HEK293T (cell line): ENCODE results near the gene ZNF580.

Experiments used
- CTCF ChIA-PET: fragments of 350-600 bp; formaldehyde crosslinking; extraction: SDS; loops from one replicate; lab custom pipeline; 2021; ENCODE audit warnings: antibody characterized with exemption, inconsistent platforms; lab: Yijun Ruan, JAX
- POLR2A ChIA-PET: fragments of 350-600 bp; formaldehyde crosslinking; extraction: SDS; loops from one replicate; lab custom pipeline; 2020; ENCODE audit warnings: antibody characterized with exemption, inconsistent platforms; lab: Yijun Ruan, JAX
- DNase-seq: peaks from one replicate; pipeline ENCODE4 v3.0.0; 2012; ENCODE audit warnings: mixed read lengths; ENCODE audit errors: extremely low spot score
- ARNT ChIP-seq: fragments of 450-650 bp; IDR thresholded peaks from 2 replicates; pipeline ENCODE4 v1.6.1; 2017; ENCODE audit warnings: mild to moderate bottlenecking
- BHLHE40 ChIP-seq: fragments of 450-650 bp; IDR thresholded peaks from 2 replicates; pipeline ENCODE4 v1.6.1; 2016; ENCODE audit warnings: mild to moderate bottlenecking, moderate library complexity, borderline replicate concordance
- CTBP1 ChIP-seq: fragments of 450-650 bp; IDR thresholded peaks from 2 replicates; pipeline ENCODE4 v1.6.1; 2016; ENCODE audit warnings: borderline replicate concordance
- ELF4 ChIP-seq: fragments of 450-650 bp; IDR thresholded peaks from 2 replicates; pipeline ENCODE4 v1.6.1; 2017; ENCODE audit warnings: antibody characterized with exemption
- FOXA1 ChIP-seq: fragments of 450-650 bp; IDR thresholded peaks from 2 replicates; pipeline ENCODE4 v1.6.1; 2016; ENCODE audit warnings: mild to moderate bottlenecking
- FOXK2 ChIP-seq: fragments of 450-650 bp; IDR thresholded peaks from 2 replicates; pipeline ENCODE4 v1.6.1; 2016; ENCODE audit warnings: mild to moderate bottlenecking
- FOXM1 ChIP-seq: fragments of 450-650 bp; IDR thresholded peaks from 2 replicates; pipeline ENCODE4 v1.6.1; 2017; ENCODE audit warnings: mild to moderate bottlenecking, borderline replicate concordance
- HDGF ChIP-seq: fragments of 450-650 bp; IDR thresholded peaks from 2 replicates; pipeline ENCODE4 v1.6.1; 2017; ENCODE audit warnings: antibody characterized with exemption, borderline replicate concordance
- L3MBTL2 ChIP-seq: fragments of 450-650 bp; conservative IDR thresholded peaks from 2 replicates; pipeline ENCODE4 v1.6.1; 2016; ENCODE audit warnings: mild to moderate bottlenecking
- LEF1 ChIP-seq: fragments of 450-650 bp; IDR thresholded peaks from 2 replicates; pipeline ENCODE4 v1.6.1; 2017; ENCODE audit warnings: mild to moderate bottlenecking, borderline replicate concordance
- NFRKB ChIP-seq: fragments of 450-650 bp; IDR thresholded peaks from 2 replicates; pipeline ENCODE4 v1.6.1; 2016; ENCODE audit warnings: mild to moderate bottlenecking, moderate library complexity
- PKNOX1 ChIP-seq: fragments of 450-650 bp; IDR thresholded peaks from 2 replicates; pipeline ENCODE4 v1.6.1; 2016
- SP1 ChIP-seq: fragments of 450-650 bp; IDR thresholded peaks from 2 replicates; pipeline ENCODE4 v1.6.1; 2017
- SUZ12 ChIP-seq: fragments of 450-650 bp; IDR thresholded peaks from 2 replicates; pipeline ENCODE4 v1.6.1; 2016; ENCODE audit warnings: mild to moderate bottlenecking
- TARDBP ChIP-seq: fragments of 450-650 bp; IDR thresholded peaks from 2 replicates; pipeline ENCODE4 v1.6.1; 2016
- ZNF384 ChIP-seq: fragments of 450-650 bp; IDR thresholded peaks from 2 replicates; pipeline ENCODE4 v1.6.1; 2016

Gene ZNF580

GRCh38 chr19:55621673-55622231 lies 19.1 kb upstream of the ZNF580 start:
- no peak for DNase-seq
- ChIA-PET CTCF (no interaction called here), POLR2A (no interaction called here)
- TF ChIP-seq ARNT (no peak), L3MBTL2 (no peak), BHLHE40 (no peak), NFRKB (no peak), SUZ12 (no peak), TARDBP (no peak), SP1 (no peak), HDGF (no peak), FOXM1 (no peak), PKNOX1 (no peak), CTBP1 (no peak), ELF4 (no peak), FOXK2 (no peak), ZNF384 (no peak), LEF1 (no peak), FOXA1 (no peak)

- CTCF ChIA-PET: no interaction called here
- POLR2A ChIA-PET: no interaction called here
- TF ChIP-seq CTBP1: no peak
- no peak for TF ChIP-seq SUZ12
- no peak for TF ChIP-seq BHLHE40
- no peak for TF ChIP-seq FOXM1
- no peak for TF ChIP-seq ZNF384
- no peak for TF ChIP-seq NFRKB
- no peak for TF ChIP-seq FOXK2
- TF ChIP-seq LEF1: no peak
- no peak for TF ChIP-seq PKNOX1
- TF ChIP-seq L3MBTL2: no peak
- TF ChIP-seq HDGF: no peak
- TF ChIP-seq ELF4: no peak
- TF ChIP-seq FOXA1: no peak
- no peak for TF ChIP-seq TARDBP
- TF ChIP-seq ARNT: no peak
- no peak for TF ChIP-seq SP1
- no peak for DNase-seq
Measured at GRCh38 chr19:55622242-55622969, 18.4 kb upstream of the ZNF580 start.

- POLR2A ChIA-PET: interaction anchor here (1.2 to 2.9 kb wide), 3 partner anchors 9 to 18 kb away, joined by 3 to 24 read pairs (median 12); partner anchors contain the start of gene ZNF865
Measured at GRCh38 chr19:55623130-55623529, 17.7 kb upstream of the ZNF580 start.

GRCh38 chr19:55623561-55623960 lies 17.2 kb upstream of the ZNF580 start:
- ChIA-PET POLR2A (interaction anchor here (0.5 to 2.9 kb wide), 5 partner anchors 9 to 25 kb away, joined by 3 to 24 read pairs (median 10); partner anchors contain the start of genes FIZ1 and ZNF865), CTCF (interaction anchor here (0.6 kb wide), 1 partner anchor 85 kb away, joined by 3 read pairs; no protein-coding TSS in a partner anchor)
- DNase-seq: no peak
- TF ChIP-seq SUZ12 (no peak), TARDBP (no peak), FOXK2 (no peak), ZNF384 (no peak), CTBP1 (no peak), L3MBTL2 (no peak), NFRKB (no peak), FOXA1 (no peak), PKNOX1 (no peak), ARNT (no peak), ELF4 (no peak), FOXM1 (no peak), SP1 (no peak), BHLHE40 (no peak), LEF1 (no peak), HDGF (no peak)

More at GRCh38 chr19:55623130-55623529, 17.7 kb upstream of the ZNF580 start:
- no peak for TF ChIP-seq SUZ12
- TF ChIP-seq LEF1: no peak
- no peak for TF ChIP-seq CTBP1
- no peak for TF ChIP-seq TARDBP
- no peak for TF ChIP-seq NFRKB
- no peak for TF ChIP-seq BHLHE40
- TF ChIP-seq FOXM1: no peak
- TF ChIP-seq FOXK2: no peak
- TF ChIP-seq L3MBTL2: no peak
- no peak for TF ChIP-seq HDGF
- TF ChIP-seq ARNT: no peak
- TF ChIP-seq ELF4: no peak
- TF ChIP-seq FOXA1: no peak
- no peak for TF ChIP-seq PKNOX1
- TF ChIP-seq ZNF384: no peak
- TF ChIP-seq SP1: no peak
- no peak for DNase-seq
- CTCF ChIA-PET: no interaction called here
